Breast epithelium (tissue), 3 donors: ENCODE data around the gene TNS1.

Experiments used
- CTCF ChIP-seq, 3 donors: fragments of 450-650 bp; IDR thresholded peaks; one replicate each; pipeline ENCODE4 v1.5.1; 2016 to 2017; ENCODE audit warnings: antibody characterized with exemption in 3 of 3, mild to moderate bottlenecking in 3 of 3, moderate library complexity in 3 of 3
- POLR2AphosphoS5 ChIP-seq, 3 donors: sonication (generic); formaldehyde crosslinking; IDR thresholded peaks; one replicate each; pipeline ENCODE4 v1.6.1; 2017; ENCODE audit warnings: antibody characterized with exemption in 3 of 3

GRCh38 chr2:218010984-218011652 lies 8.3 kb upstream of the TNS1 start:
- TF ChIP-seq POLR2AphosphoS5 (IDR thresholded peaks at IDR 0.05) = no peak
- no peak for TF ChIP-seq CTCF (IDR thresholded peaks at IDR 0.05)
